H54 (cell line): ENCODE results near the gene ALDH4A1.
A peak's percentile ranks its signal among the peaks of the same experiment; 100 is the strongest.

ENCODE experiments used
- DNase-seq: peaks from one replicate; pipeline ENCODE4 v3.0.0; 2011; ENCODE audit warnings: low spot score, mixed read lengths; ENCODE audit not compliant: insufficient read length
- FAIRE-seq: peaks from 3 replicates; lab custom pipeline; 2011; peaks lifted over from hg19 to GRCh38; lab: Jason Lieb, UNC
- POLR2A ChIP-seq: IDR thresholded peaks from 2 replicates; pipeline ENCODE4 v1.6.1; 2011; ENCODE audit warnings: low read depth, mild to moderate bottlenecking, low read length

Gene ALDH4A1

DNA sequence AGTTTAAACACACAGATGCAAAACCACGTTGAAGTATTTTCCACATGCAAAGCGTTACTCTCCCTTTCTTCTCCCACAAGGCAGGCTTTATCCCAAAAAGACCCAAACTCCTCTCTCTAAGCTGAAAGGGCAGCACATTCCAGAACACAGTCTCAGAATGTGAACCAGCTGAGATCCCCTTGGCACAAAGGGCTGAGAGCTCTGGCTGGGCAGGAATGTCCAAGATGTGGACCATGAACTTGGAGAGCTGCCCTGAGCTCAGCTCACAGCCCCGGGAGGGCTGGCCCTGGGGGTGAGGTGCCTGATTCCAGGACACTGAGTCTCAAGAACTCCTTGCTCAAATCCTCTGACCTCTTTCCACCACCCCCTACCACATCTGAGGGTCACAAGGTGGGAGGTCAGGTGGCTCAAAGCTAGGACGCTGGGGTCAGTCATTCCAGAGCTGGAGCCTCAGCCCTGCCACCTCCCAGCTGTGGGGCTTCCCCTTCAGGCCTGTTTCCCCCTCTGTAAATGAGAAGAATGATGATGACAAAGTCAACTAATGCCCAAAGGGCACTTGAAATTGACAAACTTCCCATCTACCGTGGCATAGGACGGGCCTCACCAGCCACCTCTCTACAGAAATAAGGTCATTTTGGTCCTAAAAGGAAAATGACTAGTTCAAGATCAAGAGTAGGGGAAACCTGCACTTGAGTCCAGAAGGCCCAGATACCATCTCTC, 11.5 kb downstream of the ALDH4A1 start:
- DNase-seq (no peak), FAIRE-seq (no peak)

DNA sequence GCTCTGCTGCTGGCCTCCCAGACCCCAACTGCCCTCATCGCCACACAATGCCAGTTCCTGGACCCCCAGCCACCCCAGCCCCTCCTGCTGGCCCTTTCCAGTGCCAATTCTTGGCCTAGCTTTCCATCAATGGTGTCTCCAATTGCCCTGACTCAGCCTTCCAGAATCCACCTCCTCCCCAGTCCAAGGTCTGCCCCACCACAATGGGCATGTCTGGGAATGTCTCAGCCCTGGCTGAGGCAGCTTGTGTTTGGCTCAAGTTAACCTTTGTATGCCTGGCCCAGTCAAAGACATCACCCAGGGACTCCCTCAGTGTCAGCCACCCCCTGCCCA, 16.4 kb downstream of the ALDH4A1 start:
- FAIRE-seq, result no peak
- TF ChIP-seq POLR2A, result no peak
- DNase-seq, result peak; percentile 54

More for the DNA sequence above, 11.5 kb downstream of the ALDH4A1 start:
- no peak for TF ChIP-seq POLR2A

DNA sequence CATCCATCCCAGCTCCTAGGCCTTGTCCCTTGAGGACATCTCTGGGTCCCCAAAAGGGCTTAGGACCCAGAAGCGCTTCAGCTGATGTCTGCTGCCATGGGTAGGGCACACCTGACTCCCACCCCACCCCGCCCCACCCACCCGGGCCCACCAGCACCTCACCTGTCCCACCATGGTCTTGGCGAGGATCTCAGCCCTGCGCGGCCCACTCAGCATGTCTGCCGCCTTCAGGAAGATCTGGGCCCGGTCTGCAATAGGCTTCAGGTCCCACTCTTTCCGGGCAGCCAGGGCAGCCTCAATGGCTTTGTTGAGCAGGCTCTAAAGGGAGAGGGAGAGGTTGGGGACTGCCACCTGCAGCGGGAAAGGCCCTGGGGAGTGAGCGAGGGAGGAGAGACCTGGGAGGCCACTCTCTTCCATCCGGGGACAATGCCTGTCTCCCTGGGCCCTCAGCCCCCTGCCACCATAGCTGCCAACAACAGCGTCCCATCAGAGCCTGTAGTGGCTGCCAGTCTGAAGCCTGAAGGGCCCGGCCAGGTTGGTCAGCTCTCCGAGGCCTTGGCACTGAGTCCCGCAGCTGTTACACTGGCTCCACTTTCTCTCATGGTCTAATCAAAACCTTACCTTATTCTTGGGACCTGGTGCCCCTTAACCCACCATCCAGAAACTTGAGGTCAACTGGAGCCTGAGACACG, 16.9 kb downstream of the ALDH4A1 start:
- DNase-seq (no peak), FAIRE-seq (no peak)
- TF ChIP-seq POLR2A, result no peak

DNA sequence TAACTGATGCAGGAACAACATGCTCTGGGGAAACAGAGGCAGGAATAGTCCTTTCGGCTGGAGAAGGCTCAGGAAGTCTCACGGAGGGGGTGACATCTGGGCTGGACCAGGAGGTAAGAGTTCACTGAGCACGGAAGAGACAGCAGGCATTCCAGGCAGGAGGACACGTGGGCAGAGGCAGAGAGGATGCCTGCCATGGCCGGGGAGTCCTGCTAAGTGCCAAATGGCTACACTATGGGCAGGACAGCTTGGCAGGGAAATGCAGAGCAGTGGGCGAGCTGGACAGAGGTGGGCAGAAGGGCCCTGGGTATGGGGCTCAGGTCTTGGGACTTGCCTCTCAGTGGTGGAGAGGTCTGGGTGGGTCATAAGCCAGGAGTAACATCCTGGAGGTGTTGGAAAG, 17.6 kb downstream of the ALDH4A1 start:
- no peak for TF ChIP-seq POLR2A
- FAIRE-seq, result no peak
- no peak for DNase-seq

DNA sequence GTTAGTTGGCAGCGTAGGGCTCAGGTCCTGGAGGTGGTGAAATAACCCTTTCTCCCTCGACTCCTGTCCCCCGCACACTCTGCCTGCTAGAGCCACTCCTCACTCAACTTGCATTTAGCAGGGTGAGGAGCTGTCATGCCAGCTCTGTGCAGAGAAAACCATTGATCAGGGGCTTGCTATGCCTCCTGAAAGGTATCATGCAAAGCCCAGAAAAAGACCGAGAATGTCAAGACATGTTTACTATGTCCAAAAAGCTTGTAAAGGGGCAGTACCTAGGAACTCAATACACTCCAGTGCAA, 18.0 kb downstream of the ALDH4A1 start:
- no peak for TF ChIP-seq POLR2A
- FAIRE-seq, result no peak
- DNase-seq, result no peak

DNA sequence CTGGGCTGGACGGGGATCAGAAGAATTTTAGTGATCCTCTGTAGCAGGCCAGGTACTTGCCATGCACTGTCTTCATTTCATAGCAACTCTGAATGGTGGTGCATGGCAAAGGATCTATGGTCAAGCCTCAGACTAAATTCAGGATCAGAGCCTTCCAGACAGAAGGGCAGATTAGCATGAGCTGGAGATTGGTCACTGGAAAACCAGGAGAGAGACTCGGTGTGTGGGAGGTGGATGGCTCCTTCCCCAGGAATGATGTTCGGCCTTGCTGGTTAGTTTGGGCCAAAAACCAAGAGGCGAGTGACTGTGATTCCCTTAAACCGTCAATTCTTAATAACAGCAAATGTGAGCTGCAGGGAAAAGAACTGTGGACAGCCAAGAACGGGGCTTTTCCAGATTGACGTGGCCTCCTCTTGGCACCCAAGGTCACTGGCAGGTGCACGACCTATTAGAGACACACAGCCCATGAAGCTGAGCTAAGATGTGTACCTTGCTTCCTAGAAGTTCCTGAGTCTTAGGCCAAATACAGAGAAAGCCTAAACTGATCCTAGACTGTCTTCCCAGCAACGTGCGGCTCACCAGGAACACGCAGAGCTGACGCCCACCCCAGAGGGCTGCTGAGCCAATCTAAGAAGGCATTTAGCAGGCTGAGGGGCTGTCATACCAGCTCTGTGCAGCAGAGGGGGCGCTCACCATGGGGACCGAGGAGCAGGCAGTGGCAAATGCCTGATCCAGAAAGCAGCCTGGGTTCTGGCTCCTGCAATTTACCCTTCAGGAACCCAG, 18.5 kb downstream of the ALDH4A1 start:
- DNase-seq, result peak; percentile 53
- FAIRE-seq, result peak; percentile 62
- TF ChIP-seq POLR2A, result no peak

DNA sequence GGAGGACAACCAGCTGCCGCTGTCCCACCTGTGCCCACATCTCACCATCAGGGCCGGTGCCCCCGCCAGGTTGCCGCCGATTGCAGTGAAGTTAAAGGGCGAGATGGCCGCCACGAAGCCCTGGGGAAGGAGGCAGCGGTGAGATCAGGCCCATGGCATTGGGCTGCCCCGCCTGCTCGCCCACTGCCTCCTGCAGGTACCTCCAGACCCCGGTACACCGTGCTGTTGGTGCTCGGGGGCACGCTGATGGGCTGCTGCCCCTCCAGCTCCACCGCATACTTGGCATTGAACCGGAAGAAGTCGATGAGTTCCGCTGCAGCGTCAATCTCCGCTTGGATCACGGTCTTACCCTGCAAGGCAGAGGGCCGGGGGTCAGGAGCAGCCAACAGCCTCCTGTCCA, 19.3 kb downstream of the ALDH4A1 start:
- no peak for TF ChIP-seq POLR2A
- DNase-seq (no peak), FAIRE-seq (no peak)

DNA sequence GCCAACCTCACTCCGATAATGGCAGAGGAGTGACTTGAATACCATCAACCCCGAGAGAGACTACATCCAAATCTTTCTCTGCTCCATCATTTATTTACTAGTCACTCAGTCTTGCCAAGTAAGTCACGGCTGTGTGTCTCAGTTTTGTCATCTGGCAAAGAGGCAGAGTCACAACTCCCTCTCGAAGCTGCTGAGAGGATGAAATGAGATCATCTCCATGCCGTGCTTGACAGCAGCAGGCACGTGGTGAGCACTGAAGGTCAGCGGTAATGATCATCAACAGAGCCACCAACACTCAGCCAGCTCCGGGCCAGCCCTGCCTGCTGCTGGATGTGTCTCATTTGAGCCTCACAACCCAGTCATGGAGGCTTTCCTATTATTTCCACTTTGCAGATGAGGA, 19.9 kb downstream of the ALDH4A1 start:
- no peak for DNase-seq
- no peak for TF ChIP-seq POLR2A
- no peak for FAIRE-seq

DNA sequence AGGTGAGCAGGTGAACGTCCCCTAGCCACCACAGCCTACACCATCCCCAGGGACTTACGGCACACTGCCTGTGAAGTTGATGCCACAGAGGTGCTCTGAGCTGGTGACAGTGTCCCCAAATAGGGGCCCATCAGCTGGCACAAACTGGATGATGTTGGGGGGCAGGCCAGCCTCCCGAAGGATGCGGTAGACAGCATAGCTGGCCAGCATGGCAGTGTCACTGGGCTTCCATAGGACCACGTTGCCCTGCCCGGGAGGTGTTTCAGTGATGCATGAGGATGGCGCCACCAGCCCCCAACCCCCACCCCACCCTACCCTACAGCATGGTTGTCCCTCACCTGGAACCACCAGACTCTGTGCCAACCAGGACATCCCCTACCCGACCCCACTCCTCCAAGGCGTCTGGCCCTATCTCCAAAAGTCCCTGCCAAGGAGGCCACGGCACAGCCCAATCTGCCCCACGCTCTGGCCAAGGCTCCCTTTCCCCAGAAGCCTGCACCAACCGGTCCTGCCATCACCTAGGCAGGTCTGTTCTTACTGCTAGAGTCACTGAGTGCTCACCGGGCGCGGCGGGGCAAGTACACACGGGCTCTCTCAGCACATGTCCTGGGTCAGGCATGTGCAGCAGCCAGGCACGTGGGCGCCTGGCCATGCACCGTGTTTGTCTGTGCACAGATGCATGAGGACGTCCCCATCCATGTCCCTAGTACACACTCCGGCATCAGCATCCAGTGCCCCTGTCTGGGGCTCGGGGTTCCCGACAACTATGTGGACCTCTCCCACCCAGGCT, 20.5 kb downstream of the ALDH4A1 start:
- no peak for FAIRE-seq
- no peak for TF ChIP-seq POLR2A

DNA sequence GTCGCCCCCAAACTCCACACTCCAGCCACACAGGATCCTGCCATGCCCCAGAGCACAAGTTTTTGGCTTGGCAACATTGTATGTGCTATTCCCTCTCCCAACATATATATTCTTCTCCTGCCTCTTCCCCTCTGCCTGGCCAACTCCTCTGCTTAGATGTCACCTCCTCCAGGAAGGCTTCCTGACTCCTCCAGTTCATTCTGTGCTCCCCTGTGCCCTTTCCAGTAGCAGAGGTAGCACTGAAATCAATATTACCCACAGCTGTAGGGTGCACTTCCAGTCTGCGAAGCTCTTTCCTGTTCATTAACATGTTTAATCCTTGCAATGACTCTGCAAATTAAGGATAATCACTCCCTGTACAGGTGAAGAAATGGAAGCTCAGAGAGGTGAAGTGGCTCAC, 21.2 kb downstream of the ALDH4A1 start:
- no peak for TF ChIP-seq POLR2A
- FAIRE-seq, result no peak
- DNase-seq, result no peak

More for the DNA sequence above, 20.5 kb downstream of the ALDH4A1 start:
- DNase-seq, result no peak

DNA sequence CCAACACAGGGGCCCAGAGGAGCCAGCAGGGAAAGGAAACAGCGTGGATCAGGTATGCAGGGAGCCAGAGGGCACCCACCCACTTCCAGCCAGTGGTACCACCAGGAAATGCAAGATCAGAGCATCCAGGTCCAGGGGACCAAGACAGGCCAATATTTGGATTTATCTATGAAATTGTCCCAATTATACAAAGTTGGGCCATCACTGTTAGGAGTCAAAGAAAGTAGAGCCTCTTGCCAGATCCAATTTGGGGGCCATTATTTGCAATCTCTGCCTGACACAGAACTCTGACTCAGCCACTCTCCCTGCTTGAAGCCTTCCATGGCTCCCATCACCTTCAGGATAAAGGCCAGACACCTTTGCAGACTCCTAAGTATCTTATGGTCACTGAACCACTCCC, 21.8 kb downstream of the ALDH4A1 start:
- DNase-seq, result no peak
- no peak for TF ChIP-seq POLR2A
- FAIRE-seq, result no peak

DNA sequence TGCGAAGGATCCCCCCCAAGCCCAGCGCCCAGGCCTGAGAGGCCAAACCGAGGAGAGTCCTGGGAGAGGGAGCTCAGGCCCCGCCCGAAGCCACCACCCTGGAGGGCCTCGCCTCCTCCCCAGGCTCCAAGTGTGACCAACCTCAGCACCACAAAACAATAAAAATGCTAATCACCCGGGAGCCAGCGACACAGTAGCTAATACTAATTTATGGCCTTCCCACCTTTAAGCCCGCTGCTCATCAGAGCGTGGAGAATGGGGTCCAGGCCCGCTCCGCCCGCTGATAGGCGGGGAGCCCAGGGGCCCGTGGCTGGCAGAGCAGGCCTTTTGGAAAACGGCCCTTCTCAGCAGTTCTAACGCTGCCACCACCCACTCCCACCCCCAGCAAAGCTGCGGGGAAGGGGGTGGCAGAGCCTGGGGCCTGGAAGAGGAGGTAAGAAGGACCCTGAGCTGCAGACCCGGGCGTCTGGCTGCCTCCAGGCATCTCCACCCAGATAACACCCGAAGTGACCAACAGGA, 22.5 kb downstream of the ALDH4A1 start:
- no peak for TF ChIP-seq POLR2A
- no peak for DNase-seq
- no peak for FAIRE-seq

DNA sequence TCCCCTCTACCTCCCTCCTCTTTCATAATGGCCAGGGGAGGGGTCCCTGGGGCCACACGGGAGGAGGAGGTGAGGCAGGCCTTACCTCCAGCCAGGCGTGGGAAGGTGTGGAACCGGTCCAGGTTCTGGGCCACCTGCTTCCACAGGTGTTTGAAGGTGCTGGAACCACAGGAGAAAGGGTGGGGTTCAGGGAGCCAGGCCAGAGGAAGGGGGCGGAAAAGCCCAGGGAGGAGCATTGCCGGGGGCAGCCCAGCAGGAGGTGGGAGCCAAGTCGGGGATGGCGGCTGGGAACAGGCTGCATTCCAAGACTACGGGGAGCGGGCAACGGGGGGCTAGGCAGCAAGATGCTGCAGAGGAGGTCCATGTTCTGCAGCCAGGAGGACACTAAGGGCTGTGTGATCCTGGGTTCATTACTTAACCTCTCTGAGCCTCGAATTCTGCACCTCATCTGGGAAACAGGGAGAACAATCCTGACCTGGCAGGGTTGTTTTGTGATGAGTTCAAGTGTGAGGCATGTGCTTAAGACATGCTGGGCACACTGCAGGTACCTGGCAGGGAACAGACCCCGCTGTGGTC, 23.1 kb downstream of the ALDH4A1 start:
- no peak for TF ChIP-seq POLR2A
- FAIRE-seq, result no peak
- no peak for DNase-seq
